ENCODE measurements around the gene SIK3.
A peak's percentile ranks its signal among the peaks of the same experiment; 100 is the strongest.

The SIK3 gene

GRCh38 chr11:116918925-116919655 is 179.1 kb downstream of the SIK3 start:
- no peak for DNase-seq (ENCODE audit: low read depth)
- no peak for TF ChIP-seq CTCF (conservative IDR thresholded peaks at IDR 0.05; ENCODE audit: control insufficient read depth, insufficient read depth, low read depth, low read length)

GRCh38 chr11:116917632-116918031 is 180.6 kb downstream of the SIK3 start:
- no peak for DNase-seq (ENCODE audit: low read depth)
- no peak for TF ChIP-seq CTCF (conservative IDR thresholded peaks at IDR 0.05; ENCODE audit: control insufficient read depth, insufficient read depth, low read depth, low read length)
- H3K4me3 ChIP-seq (ENCODE audit: control insufficient read depth, low read depth, low read length): no peak overlapping the region

More at GRCh38 chr11:116918925-116919655, 179.1 kb downstream of the SIK3 start:
- no peak overlapping the region for H3K4me3 ChIP-seq (ENCODE audit: control insufficient read depth, low read depth, low read length)

DNA sequence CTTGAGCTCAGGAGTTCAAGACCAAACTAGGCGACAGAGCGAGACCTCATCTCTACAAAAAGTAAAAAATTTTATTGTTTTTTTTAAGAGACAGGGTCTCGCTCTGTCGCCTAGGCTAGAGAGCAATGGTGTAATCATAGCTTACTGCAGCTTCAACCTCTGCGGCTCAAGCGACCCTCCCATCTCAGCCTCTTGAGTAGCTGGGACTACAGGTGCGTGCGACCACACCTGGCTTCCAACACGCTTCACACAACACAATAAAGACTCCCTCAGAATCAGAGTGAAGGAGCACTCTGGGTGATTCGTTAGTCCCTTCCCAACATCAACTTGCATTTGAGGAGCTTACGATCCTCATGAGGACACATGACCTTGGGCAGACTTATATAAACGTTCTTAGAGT is 181.3 kb downstream of the SIK3 start:
- no peak for DNase-seq (ENCODE audit: low read depth)
- H3K4me3 ChIP-seq (ENCODE audit: control insufficient read depth, low read depth, low read length): no peak overlapping the region
- no peak for TF ChIP-seq CTCF (conservative IDR thresholded peaks at IDR 0.05; ENCODE audit: control insufficient read depth, insufficient read depth, low read depth, low read length)

GRCh38 chr11:116916052-116916451 is 182.2 kb downstream of the SIK3 start:
- peak; percentile 17 for TF ChIP-seq CTCF (conservative IDR thresholded peaks at IDR 0.05; ENCODE audit: control insufficient read depth, insufficient read depth, low read depth, low read length)
- no peak for DNase-seq (ENCODE audit: low read depth)
- no peak overlapping the region for H3K4me3 ChIP-seq (ENCODE audit: control insufficient read depth, low read depth, low read length)

DNA sequence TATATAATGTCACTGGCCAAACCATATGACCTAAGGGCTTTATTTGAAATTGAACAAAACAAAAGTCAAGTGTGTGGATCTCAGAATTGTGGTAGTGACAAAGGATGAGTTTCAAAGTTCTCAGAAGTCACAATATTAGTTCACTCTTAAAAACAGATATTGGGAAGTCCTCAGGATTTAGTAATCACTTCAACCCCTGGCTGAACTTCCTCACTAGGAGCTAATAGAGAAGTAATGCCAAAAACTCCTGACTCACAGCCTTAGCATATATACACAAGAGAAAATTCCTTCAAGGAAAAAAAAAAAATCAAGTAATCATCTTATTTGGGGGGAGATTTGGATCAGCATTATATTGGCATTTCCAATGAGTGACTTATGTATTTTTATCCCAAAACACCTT is 185.2 kb downstream of the SIK3 start:
- DNase-seq (ENCODE audit: low read depth): peak; percentile 90
- no peak overlapping the region for H3K4me3 ChIP-seq (ENCODE audit: control insufficient read depth, low read depth, low read length)
- no peak for TF ChIP-seq CTCF (conservative IDR thresholded peaks at IDR 0.05; ENCODE audit: control insufficient read depth, insufficient read depth, low read depth, low read length)

DNA sequence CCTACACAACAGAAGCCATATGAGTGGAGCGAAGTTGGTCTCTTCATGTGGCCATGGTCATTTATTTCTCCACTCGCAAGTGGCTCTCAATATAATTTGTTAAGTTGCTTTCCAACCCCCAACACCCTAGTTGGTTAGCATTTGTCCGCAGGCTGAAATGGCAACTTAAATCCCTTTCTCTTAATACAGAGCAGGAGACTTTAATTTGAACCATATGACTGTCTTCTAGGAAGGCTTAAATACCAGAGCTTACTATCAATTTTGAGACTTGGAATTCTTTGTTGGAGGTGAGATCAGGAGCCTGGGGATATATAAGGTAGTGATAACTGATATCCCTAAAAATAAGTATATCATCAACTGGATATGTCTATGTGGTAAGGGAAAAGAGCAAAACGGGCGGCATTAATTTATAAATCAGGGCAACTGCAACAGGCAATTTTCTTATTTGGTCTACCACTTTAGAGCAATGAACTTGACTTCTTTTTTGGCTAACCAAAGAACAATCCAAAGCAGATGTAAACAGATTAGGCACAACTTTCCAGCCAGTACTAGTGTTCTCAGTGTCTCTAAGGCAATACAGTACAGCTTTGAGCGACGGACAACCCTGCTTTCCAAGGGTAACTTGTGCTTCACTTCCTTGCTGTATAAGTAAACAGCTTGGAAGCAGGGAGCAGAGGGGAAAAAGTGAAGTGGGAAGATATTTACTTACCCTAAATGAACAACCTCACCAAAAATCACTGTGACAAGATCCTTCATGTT is 186.1 kb downstream of the SIK3 start:
- TF ChIP-seq CTCF (conservative IDR thresholded peaks at IDR 0.05; ENCODE audit: control insufficient read depth, insufficient read depth, low read depth, low read length): no peak
- DNase-seq (ENCODE audit: low read depth): peak; percentile 19
- no peak overlapping the region for H3K4me3 ChIP-seq (ENCODE audit: control insufficient read depth, low read depth, low read length)
